CD14-positive monocyte (primary cell): ENCODE data around the gene LSM10. TPM values are rescaled to one million over a fixed set of nuclear protein-coding genes. Genes with fewer than 3 reads are reported as not detected.

Experiments
- DNase-seq, 3 donors: peaks; one replicate each; pipeline ENCODE4 v3.0.0-alpha.2; 2011 to 2022
- H2AFZ ChIP-seq: 2 replicates; pipeline ENCODE4 v1.6.0; 2012; ENCODE audit warnings: mild to moderate bottlenecking, low read depth, low read length, inconsistent platforms; ENCODE audit not compliant: insufficient read depth, poor library complexity, severe bottlenecking
- H3K27ac ChIP-seq, 2 donors: 1 replicate in 1 of 2; 2 replicates in 1 of 2; pipeline ENCODE4 v1.5.1; 2012 to 2013; ENCODE audit warnings: low read length in 2 of 2, control low read depth in 1 of 2, inconsistent platforms in 1 of 2, low read depth in 1 of 2, mild to moderate bottlenecking in 1 of 2
- H3K27me3 ChIP-seq, 2 donors: one replicate each; pipeline versions ENCODE4 v1.6.0 to v1.6.1; 2011 to 2013; ENCODE audit warnings: low read length in 2 of 2; ENCODE audit not compliant: control insufficient read depth in 2 of 2, insufficient read depth in 2 of 2
- H3K36me3 ChIP-seq, 2 donors: replicated peaks in 1 of 2; 1 replicate in 1 of 2; 2 replicates in 1 of 2; pipeline versions ENCODE4 v1.5.1 to v1.6.1; 2012 to 2013; ENCODE audit warnings: low read length in 2 of 2, control low read depth in 1 of 2, inconsistent platforms in 1 of 2, mild to moderate bottlenecking in 1 of 2; ENCODE audit not compliant: insufficient read depth in 2 of 2, control insufficient read depth in 1 of 2
- H3K4me1 ChIP-seq, 2 donors: 1 replicate in 1 of 2; 2 replicates in 1 of 2; pipeline versions ENCODE4 v1.5.1 to v1.6.1; 2012 to 2013; ENCODE audit warnings: low read length in 2 of 2, control low read depth in 1 of 2, inconsistent platforms in 1 of 2, mild to moderate bottlenecking in 1 of 2, moderate library complexity in 1 of 2; ENCODE audit not compliant: insufficient read depth in 2 of 2, control insufficient read depth in 1 of 2
- H3K4me2 ChIP-seq: replicated peaks from 2 replicates; pipeline ENCODE3; 2012; ENCODE audit warnings: low read length, moderate library complexity, mild to moderate bottlenecking; ENCODE audit not compliant: poor library complexity, severe bottlenecking; ENCODE audit errors: extremely low read depth
- H3K4me3 ChIP-seq, 3 experiments: fragments of 200-600 bp in 1 of 3; sonication (generic) in 1 of 3; replicated peaks in 1 of 3; 1 replicate in 2 of 3; 2 replicates in 1 of 3; pipeline ENCODE4 v1.5.1; 2011 to 2013; ENCODE audit warnings: low read length in 3 of 3, mild to moderate bottlenecking in 3 of 3, control low read depth in 2 of 3, low read depth in 2 of 3, inconsistent platforms in 1 of 3, moderate library complexity in 1 of 3
- H3K79me2 ChIP-seq: 2 replicates; pipeline ENCODE4 v1.6.0; 2012; ENCODE audit warnings: mild to moderate bottlenecking, control low read depth, inconsistent platforms, low read length, moderate library complexity; ENCODE audit not compliant: insufficient read depth
- H3K9ac ChIP-seq: 2 replicates; pipeline ENCODE4 v1.6.0; 2017; ENCODE audit warnings: low read length, mild to moderate bottlenecking; ENCODE audit not compliant: insufficient read depth, poor library complexity, severe bottlenecking
- H3K9me3 ChIP-seq, 2 donors: replicated peaks in 1 of 2; 1 replicate in 1 of 2; 2 replicates in 1 of 2; pipeline versions ENCODE4 v1.5.1 to v1.6.1; 2012 to 2013; ENCODE audit warnings: low read length in 2 of 2, control low read depth in 1 of 2; ENCODE audit not compliant: control insufficient read depth in 1 of 2, insufficient read depth in 1 of 2
- H4K20me1 ChIP-seq: 2 replicates; pipeline ENCODE4 v1.6.0; 2012; ENCODE audit warnings: mild to moderate bottlenecking, low read length, control low read depth, moderate library complexity; ENCODE audit not compliant: insufficient read depth
- H3K27ac Mint-ChIP-seq, 7 donors: one replicate each; pipeline ENCODE4 v1.8.0; 2020; ENCODE audit warnings: mild to moderate bottlenecking in 7 of 7, mixed read lengths in 7 of 7, moderate library complexity in 6 of 7, inconsistent platforms in 2 of 7
- H3K27me3 Mint-ChIP-seq, 3 donors: one replicate each; pipeline ENCODE4 v1.8.0; 2021 to 2022; ENCODE audit warnings: low read depth in 3 of 3, mild to moderate bottlenecking in 3 of 3, mixed read lengths in 3 of 3, moderate library complexity in 3 of 3, inconsistent platforms in 1 of 3
- H3K36me3 Mint-ChIP-seq, 2 donors: one replicate each; pipeline ENCODE4 v1.8.0; 2020; ENCODE audit warnings: mixed read lengths in 2 of 2, inconsistent platforms in 1 of 2, mild to moderate bottlenecking in 1 of 2
- H3K4me1 Mint-ChIP-seq: one replicate; pipeline ENCODE4 v1.8.0; 2020; ENCODE audit warnings: mild to moderate bottlenecking, mixed read lengths
- H3K4me3 Mint-ChIP-seq, 2 donors: one replicate each; pipeline ENCODE4 v1.8.0; 2020; ENCODE audit warnings: mild to moderate bottlenecking in 2 of 2, mixed read lengths in 2 of 2, moderate library complexity in 1 of 2
- H3K9me3 Mint-ChIP-seq, 7 donors: one replicate each; pipeline ENCODE4 v1.8.0; 2020 to 2022; ENCODE audit warnings: mixed read lengths in 7 of 7, mild to moderate bottlenecking in 6 of 7, moderate library complexity in 6 of 7, inconsistent platforms in 2 of 7
- CTCF ChIP-seq: fragments of 200-600 bp; IDR thresholded peaks from one replicate; pipeline ENCODE4 v1.8.0; 2022; ENCODE audit warnings: antibody characterized with exemption, mild to moderate bottlenecking
- WGBS: methylation state at CpG from one replicate; pipeline ENCODE4 v1.1.5; 2013; ENCODE audit warnings: missing lambda C conversion rate; ENCODE audit not compliant: insufficient coverage; 5-methylcytosine and 5-hydroxymethylcytosine counted together
- intact Hi-C, 2 donors: fragments of 100-400 bp; cut with micrococcal nuclease; formaldehyde crosslinking; loops; one replicate each; pipeline versions ENCODE4 v1.15.0 to v1.15.1; 2023
- polyA plus RNA-seq, 3 donors: library from polyadenylated mRNA; depleted of rRNA in 1 of 3; unstranded in 2 of 3; stranded (reverse) in 1 of 3; fragments of 300-500 nt in 2 of 3; fragments of >200 nt in 1 of 3; fragmentation: Illumina TruSeq in 2 of 3; gene quantifications; 1 replicate in 2 of 3; 2 replicates in 1 of 3; pipeline ENCODE4 v1.2.3, GENCODE V29; 2012 to 2021

Gene LSM10
- polyA plus RNA-seq, 3 donors, result 91.4 to 234 (median 224) TPM

DNA sequence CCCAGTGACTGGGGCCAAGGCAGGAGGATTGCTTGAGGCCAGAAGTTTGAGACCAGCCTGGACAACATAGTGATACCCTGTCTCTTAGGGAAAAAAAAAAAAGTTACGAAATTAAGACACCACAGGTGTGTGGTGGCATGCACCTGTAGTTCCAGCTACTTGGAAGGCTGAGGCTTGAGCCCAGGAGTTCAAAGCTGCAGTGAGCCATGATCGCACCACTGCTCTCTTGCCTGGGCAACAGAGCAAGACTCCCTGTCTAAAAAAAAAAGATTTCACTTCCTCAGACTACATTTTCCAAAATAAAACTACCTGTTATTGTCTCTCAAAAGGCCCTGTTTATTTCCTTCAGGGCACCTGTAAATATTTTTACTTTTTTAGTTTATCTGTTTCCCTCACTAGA is 7.3 kb downstream of the LSM10 start:
- intact Hi-C loops, result no loop called here
- Mint-ChIP-seq H3K36me3 (peaks cover 45 to 58% of the 10 kb centered on the region in 2 donors), H3K9me3 (peaks cover 0 to 1% (median 0%) of the 10 kb centered on the region in 7 donors), H3K27ac (peak overlapping the region; percentile 79 to 95 (median 92)), H3K4me3 (no peak overlapping the region), H3K27me3 (peaks cover 0 to 1% (median 0%) of the 10 kb centered on the region in 3 donors), H3K4me1 (peaks cover 55% of the 10 kb centered on the region)
- H3K27ac ChIP-seq, result peak overlapping the region; percentile 68 to 100
- TF ChIP-seq CTCF, result no peak
- no peaks in the 10 kb centered on the region for H3K9me3 ChIP-seq
- DNase-seq, result no peak
- H3K36me3 ChIP-seq, result peaks cover 34 to 46% of the 10 kb centered on the region in 2 donors
- H3K4me3 ChIP-seq, result no peak overlapping the region
- peaks cover 12% of the 10 kb centered on the region for H4K20me1 ChIP-seq
- no peaks in the 10 kb centered on the region for H3K27me3 ChIP-seq
- no peak overlapping the region for H3K9ac ChIP-seq
- H3K4me1 ChIP-seq, result peaks cover 46 to 50% of the 10 kb centered on the region in 2 donors
- no peak overlapping the region for H2AFZ ChIP-seq
- H3K79me2 ChIP-seq, result peaks cover 46% of the 10 kb centered on the region
- 82% methylated on average over 1 of the region's 2 CpGs for WGBS
- H3K4me2 ChIP-seq, result peak overlapping the region; percentile 14

GRCh38 chr1:36389999-36390398 is 7.7 kb downstream of the LSM10 start:
- DNase-seq, result peak; percentile 32 to 67 (median 44)
- Mint-ChIP-seq H3K27me3 (peaks cover 0 to 1% (median 0%) of the 10 kb centered on the region in 3 donors), H3K27ac (peak overlapping the region; percentile 79 to 95 (median 92)), H3K4me1 (peaks cover 54% of the 10 kb centered on the region), H3K36me3 (peaks cover 45 to 57% of the 10 kb centered on the region in 2 donors), H3K4me3 (no peak overlapping the region), H3K9me3 (peaks cover 0 to 1% (median 0%) of the 10 kb centered on the region in 7 donors)
- H3K36me3 ChIP-seq, result peaks cover 34 to 45% of the 10 kb centered on the region in 2 donors
- intact Hi-C loops, result no loop called here
- WGBS, result no CpG with 5 or more reads among the region's 1 CpG
- TF ChIP-seq CTCF, result no peak
- H3K4me1 ChIP-seq, result peaks cover 46 to 50% of the 10 kb centered on the region in 2 donors
- H3K9ac ChIP-seq, result no peak overlapping the region
- no peaks in the 10 kb centered on the region for H3K9me3 ChIP-seq
- peaks cover 47% of the 10 kb centered on the region for H3K79me2 ChIP-seq
- H3K27me3 ChIP-seq, result no peaks in the 10 kb centered on the region
- no peak overlapping the region for H3K4me3 ChIP-seq
- peak overlapping the region; percentile 68 to 100 for H3K27ac ChIP-seq
- H2AFZ ChIP-seq, result no peak overlapping the region
- peak overlapping the region; percentile 14 for H3K4me2 ChIP-seq
- peaks cover 12% of the 10 kb centered on the region for H4K20me1 ChIP-seq
